Activated CD4-positive, alpha-beta T cell treated with anti-CD3 and anti-CD28 coated beads, Interleukin-2, amount 10 ng/mL, durations not matched to agents 7 days and 5 days (primary cell): ENCODE measurements around the gene ADGRV1. TPM values are rescaled to one million over a fixed set of nuclear protein-coding genes. Genes with fewer than 3 reads are reported as not detected.
"Not testable (repeated sequence)": the region's sequence is repeated elsewhere in the genome, so short reads cannot be mapped to it uniquely, and the experiment has no call there.

Source experiments
- CTCF ChIA-PET: fragments of 350-600 bp; sonication (Branson Sonifier 250); formaldehyde crosslinking; loops from one replicate; lab custom pipeline; 2021; ENCODE audit warnings: antibody characterized with exemption; lab: Charles Lee
- POLR2A ChIA-PET: fragments of 350-600 bp; sonication (Branson Sonifier 250); formaldehyde crosslinking; loops from one replicate; lab custom pipeline; 2021; ENCODE audit warnings: antibody characterized with exemption; lab: Charles Lee
- DNase-seq: peaks from one replicate; pipeline ENCODE4 v3.0.0-alpha.2; 2020
- H3K27ac Mint-ChIP-seq: one replicate; pipeline ENCODE4 v1.8.0; 2021; ENCODE audit warnings: mild to moderate bottlenecking, moderate library complexity, mixed read lengths
- H3K27me3 Mint-ChIP-seq: one replicate; pipeline ENCODE4 v1.8.0; 2021; ENCODE audit warnings: mixed read lengths
- H3K36me3 Mint-ChIP-seq: one replicate; pipeline ENCODE4 v1.8.0; 2021; ENCODE audit warnings: low read depth, mixed read lengths
- H3K4me1 Mint-ChIP-seq: one replicate; pipeline ENCODE4 v1.8.0; 2021; ENCODE audit warnings: mixed read lengths
- H3K4me3 Mint-ChIP-seq: one replicate; pipeline ENCODE4 v1.8.0; 2021; ENCODE audit warnings: mild to moderate bottlenecking, moderate library complexity, mixed read lengths
- H3K9me3 Mint-ChIP-seq: one replicate; pipeline ENCODE4 v1.8.0; 2021; ENCODE audit warnings: mixed read lengths
- total RNA-seq, 2 experiments: library from RNA; stranded (reverse); gene quantifications; one replicate each; pipeline ENCODE4 v1.2.3, GENCODE V29; 2021

The ADGRV1 gene
- total RNA-seq, 2 experiments from 2014 or later, result not detected

GRCh38 chr5:91053741-91054025 is 495.1 kb downstream of the ADGRV1 start:
- Mint-ChIP-seq H3K27me3 (peaks cover 2% of the 10 kb centered on the region), H3K27ac (no peak overlapping the region), H3K9me3 (no peaks in the 10 kb centered on the region), H3K4me1 (no peaks in the 10 kb centered on the region), H3K36me3 (no peaks in the 10 kb centered on the region), H3K4me3 (no peak overlapping the region)
- ChIA-PET CTCF (no interaction called here), POLR2A (no interaction called here)
- no peak for DNase-seq

GRCh38 chr5:91058155-91058554 is 499.6 kb downstream of the ADGRV1 start:
- DNase-seq, result no peak
- no peak overlapping the region for H3K27ac Mint-ChIP-seq
- H3K4me3 Mint-ChIP-seq, result no peak overlapping the region
- ChIA-PET CTCF (no interaction called here), POLR2A (no interaction called here)
- H3K4me1 Mint-ChIP-seq, result peaks cover 5% of the 10 kb centered on the region
- no peaks in the 10 kb centered on the region for H3K36me3 Mint-ChIP-seq
- H3K27me3 Mint-ChIP-seq, result peaks cover 14% of the 10 kb centered on the region
- H3K9me3 Mint-ChIP-seq, result no peaks in the 10 kb centered on the region

GRCh38 chr5:91058575-91058974 is 500.0 kb downstream of the ADGRV1 start:
- H3K36me3 Mint-ChIP-seq, result no peaks in the 10 kb centered on the region
- ChIA-PET CTCF (no interaction called here), POLR2A (no interaction called here)
- DNase-seq, result no peak
- no peak overlapping the region for H3K4me3 Mint-ChIP-seq
- H3K9me3 Mint-ChIP-seq, result no peaks in the 10 kb centered on the region
- H3K4me1 Mint-ChIP-seq, result peaks cover 5% of the 10 kb centered on the region
- peaks cover 15% of the 10 kb centered on the region for H3K27me3 Mint-ChIP-seq
- H3K27ac Mint-ChIP-seq, result no peak overlapping the region

- Mint-ChIP-seq H3K27ac (no peak overlapping the region), H3K9me3 (no peaks in the 10 kb centered on the region), H3K4me3 (no peak overlapping the region), H3K27me3 (peaks cover 17% of the 10 kb centered on the region), H3K36me3 (no peaks in the 10 kb centered on the region), H3K4me1 (peaks cover 5% of the 10 kb centered on the region)
- CTCF ChIA-PET, result no interaction called here
- POLR2A ChIA-PET, result no interaction called here
- no peak for DNase-seq
These were observed 500.8 kb downstream of the ADGRV1 start for GRCh38 chr5:91059409-91059808.

- Mint-ChIP-seq H3K9me3 (no peaks in the 10 kb centered on the region), H3K4me1 (peaks cover 5% of the 10 kb centered on the region), H3K4me3 (no peak overlapping the region), H3K27me3 (peaks cover 16% of the 10 kb centered on the region), H3K36me3 (no peaks in the 10 kb centered on the region), H3K27ac (no peak overlapping the region)
- ChIA-PET POLR2A (no interaction called here), CTCF (no interaction called here)
- no peak for DNase-seq
These were observed 502.5 kb downstream of the ADGRV1 start for GRCh38 chr5:91061094-91061493.

- no peak for DNase-seq
- Mint-ChIP-seq H3K36me3 (no peaks in the 10 kb centered on the region), H3K4me3 (no peak overlapping the region), H3K9me3 (no peaks in the 10 kb centered on the region), H3K4me1 (peaks cover 5% of the 10 kb centered on the region), H3K27ac (no peak overlapping the region), H3K27me3 (peaks cover 22% of the 10 kb centered on the region)
- ChIA-PET POLR2A (no interaction called here), CTCF (no interaction called here)
These were observed 503.5 kb downstream of the ADGRV1 start for GRCh38 chr5:91061946-91062562.

GRCh38 chr5:91063098-91063690 is 504.6 kb downstream of the ADGRV1 start:
- H3K4me1 Mint-ChIP-seq, DNase-seq, H3K36me3 Mint-ChIP-seq, POLR2A ChIA-PET, H3K4me3 Mint-ChIP-seq, CTCF ChIA-PET, H3K27ac Mint-ChIP-seq, H3K9me3 Mint-ChIP-seq: not testable (repeated sequence)
- peaks cover 22% of the 10 kb centered on the region for H3K27me3 Mint-ChIP-seq

- DNase-seq, result no peak
- Mint-ChIP-seq H3K4me1 (no peaks in the 10 kb centered on the region), H3K27ac (no peak overlapping the region), H3K36me3 (no peaks in the 10 kb centered on the region), H3K4me3 (no peak overlapping the region), H3K9me3 (no peaks in the 10 kb centered on the region), H3K27me3 (peaks cover 27% of the 10 kb centered on the region)
- CTCF ChIA-PET, result no interaction called here
- POLR2A ChIA-PET, result no interaction called here
These were observed 506.9 kb downstream of the ADGRV1 start for GRCh38 chr5:91065496-91065895.

GRCh38 chr5:91069364-91069763 is 510.8 kb downstream of the ADGRV1 start:
- no peaks in the 10 kb centered on the region for H3K36me3 Mint-ChIP-seq
- no peak overlapping the region for H3K4me3 Mint-ChIP-seq
- ChIA-PET CTCF (no interaction called here), POLR2A (no interaction called here)
- H3K27ac Mint-ChIP-seq, result no peak overlapping the region
- H3K4me1 Mint-ChIP-seq, result no peaks in the 10 kb centered on the region
- H3K27me3 Mint-ChIP-seq, result peaks cover 25% of the 10 kb centered on the region
- DNase-seq, result no peak
- no peaks in the 10 kb centered on the region for H3K9me3 Mint-ChIP-seq

GRCh38 chr5:91070761-91071550 is 512.4 kb downstream of the ADGRV1 start:
- no peak overlapping the region for H3K27ac Mint-ChIP-seq
- no peak for DNase-seq
- peaks cover 25% of the 10 kb centered on the region for H3K27me3 Mint-ChIP-seq
- H3K9me3 Mint-ChIP-seq, result no peaks in the 10 kb centered on the region
- ChIA-PET CTCF (no interaction called here), POLR2A (no interaction called here)
- H3K4me1 Mint-ChIP-seq, result no peaks in the 10 kb centered on the region
- no peak overlapping the region for H3K4me3 Mint-ChIP-seq
- H3K36me3 Mint-ChIP-seq, result no peaks in the 10 kb centered on the region

- H3K9me3 Mint-ChIP-seq, result no peaks in the 10 kb centered on the region
- no peak overlapping the region for H3K27ac Mint-ChIP-seq
- POLR2A ChIA-PET, result no interaction called here
- H3K4me1 Mint-ChIP-seq, result no peaks in the 10 kb centered on the region
- peaks cover 18% of the 10 kb centered on the region for H3K27me3 Mint-ChIP-seq
- H3K4me3 Mint-ChIP-seq, result no peak overlapping the region
- CTCF ChIA-PET, result no interaction called here
- DNase-seq, result no peak
- no peaks in the 10 kb centered on the region for H3K36me3 Mint-ChIP-seq
These were observed 514.3 kb downstream of the ADGRV1 start for GRCh38 chr5:91072881-91073280.

GRCh38 chr5:91074615-91075014 is 516.0 kb downstream of the ADGRV1 start:
- H3K9me3 Mint-ChIP-seq, result no peaks in the 10 kb centered on the region
- H3K27ac Mint-ChIP-seq, result no peak overlapping the region
- ChIA-PET CTCF (no interaction called here), POLR2A (no interaction called here)
- H3K36me3 Mint-ChIP-seq, result no peaks in the 10 kb centered on the region
- DNase-seq, result no peak
- no peaks in the 10 kb centered on the region for H3K4me1 Mint-ChIP-seq
- H3K27me3 Mint-ChIP-seq, result peaks cover 12% of the 10 kb centered on the region
- H3K4me3 Mint-ChIP-seq, result no peak overlapping the region

GRCh38 chr5:91076138-91076537 is 517.5 kb downstream of the ADGRV1 start:
- Mint-ChIP-seq H3K4me1 (no peaks in the 10 kb centered on the region), H3K9me3 (no peaks in the 10 kb centered on the region), H3K4me3 (no peak overlapping the region), H3K27me3 (peaks cover 9% of the 10 kb centered on the region), H3K27ac (no peak overlapping the region), H3K36me3 (no peaks in the 10 kb centered on the region)
- no peak for DNase-seq
- ChIA-PET POLR2A (no interaction called here), CTCF (no interaction called here)
